B cell (primary cell): Measurements from ENCODE around the gene GCHFR.

Experiments
- EZH2 ChIP-seq: IDR thresholded peaks from 2 replicates; pipeline ENCODE4 v1.6.1; 2012; ENCODE audit warnings: borderline replicate concordance, low read depth, mild to moderate bottlenecking, moderate library complexity, low read length; ENCODE audit not compliant: insufficient read depth, poor library complexity, severe bottlenecking
- TF ChIP-seq, protein P1 (sequence below): fragments of 200-600 bp; IDR thresholded peaks from one replicate; pipeline ENCODE4 v1.8.0; 2022; ENCODE audit warnings: antibody characterized with exemption, mild to moderate bottlenecking

DNA sequence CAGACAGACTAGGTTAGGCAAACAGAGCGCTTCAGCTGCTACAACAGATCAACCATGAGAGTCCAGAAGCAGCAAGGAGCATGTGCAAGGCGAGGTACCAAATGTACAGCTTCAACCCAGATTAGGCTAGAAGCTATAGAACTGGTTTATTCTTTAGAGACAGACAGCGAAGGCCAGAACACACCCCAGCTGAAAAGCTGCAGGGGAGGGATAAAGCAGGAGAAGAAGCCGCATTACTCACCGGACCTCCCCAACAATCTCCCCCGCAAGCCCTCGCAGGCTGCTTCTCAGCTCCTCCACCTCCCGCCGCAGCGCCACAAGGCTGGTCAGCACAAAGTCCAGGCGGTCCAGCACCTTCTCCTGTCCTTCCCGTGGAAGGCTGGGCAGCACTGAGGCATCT lies 12.1 kb upstream of the GCHFR start:
- TF ChIP-seq, protein P1, sequence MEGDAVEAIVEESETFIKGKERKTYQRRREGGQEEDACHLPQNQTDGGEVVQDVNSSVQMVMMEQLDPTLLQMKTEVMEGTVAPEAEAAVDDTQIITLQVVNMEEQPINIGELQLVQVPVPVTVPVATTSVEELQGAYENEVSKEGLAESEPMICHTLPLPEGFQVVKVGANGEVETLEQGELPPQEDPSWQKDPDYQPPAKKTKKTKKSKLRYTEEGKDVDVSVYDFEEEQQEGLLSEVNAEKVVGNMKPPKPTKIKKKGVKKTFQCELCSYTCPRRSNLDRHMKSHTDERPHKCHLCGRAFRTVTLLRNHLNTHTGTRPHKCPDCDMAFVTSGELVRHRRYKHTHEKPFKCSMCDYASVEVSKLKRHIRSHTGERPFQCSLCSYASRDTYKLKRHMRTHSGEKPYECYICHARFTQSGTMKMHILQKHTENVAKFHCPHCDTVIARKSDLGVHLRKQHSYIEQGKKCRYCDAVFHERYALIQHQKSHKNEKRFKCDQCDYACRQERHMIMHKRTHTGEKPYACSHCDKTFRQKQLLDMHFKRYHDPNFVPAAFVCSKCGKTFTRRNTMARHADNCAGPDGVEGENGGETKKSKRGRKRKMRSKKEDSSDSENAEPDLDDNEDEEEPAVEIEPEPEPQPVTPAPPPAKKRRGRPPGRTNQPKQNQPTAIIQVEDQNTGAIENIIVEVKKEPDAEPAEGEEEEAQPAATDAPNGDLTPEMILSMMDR, result no peak
- TF ChIP-seq EZH2, result no peak
